ENCODE measurements around the gene CCDC50. TPM values are rescaled to one million over a fixed set of nuclear protein-coding genes. Genes with fewer than 3 reads are reported as not detected.

Gene CCDC50
- total RNA-seq, 1 experiment from 2014 or later = 47.8 TPM

GRCh38 chr3:191340966-191341365, 11.8 kb downstream of the CCDC50 start:
- H3K4me2 ChIP-seq (ENCODE audit: low read length) = no peak overlapping the region
- ChIA-PET RAD21 (ENCODE audit: low non-redundant PET in 1 of 2, low total read pairs in 2 of 2, uncharacterized antibody in 2 of 2, unreplicated experiment in 2 of 2) (no interaction called here), CTCF (no interaction called here), POLR2A (interaction anchor here (1.6 kb wide), 1 partner anchor 12 kb away, joined by 3 read pairs; the partner anchor contains the start of gene CCDC50)
- H3K27me3 ChIP-seq (ENCODE audit: insufficient read depth, low read length) = no peaks in the 10 kb centered on the region
- peaks cover 18 to 43% of the 10 kb centered on the region in 2 experiments for H3K4me1 ChIP-seq (ENCODE audit: control insufficient read depth in 1 of 2, insufficient read depth in 2 of 2, low read length in 2 of 2)
- no peak overlapping the region for H2AFZ ChIP-seq (ENCODE audit: low read depth, low read length, poor library complexity, severe bottlenecking)
- peaks cover 99% of the 10 kb centered on the region for H3K79me2 ChIP-seq (ENCODE audit: insufficient read depth, low read length)
- H3K9me2 ChIP-seq (ENCODE audit: insufficient read depth) = no peaks in the 10 kb centered on the region
- H4K20me1 ChIP-seq (ENCODE audit: insufficient read depth) = no peaks in the 10 kb centered on the region; the same call in 1 of the 2 replicates
- ATAC-seq = no peak
- BruUV-seq (replicated peaks) = no TSS peak
- no peak for DNase-seq (ENCODE audit: low read depth, low spot score)
- no peaks in the 10 kb centered on the region; a peak in 1 of 4 replicates for H3K36me3 ChIP-seq (ENCODE audit: control insufficient read depth in 1 of 2, insufficient read depth in 2 of 2, low read length in 2 of 2)
- no peak overlapping the region for H3K27ac ChIP-seq (ENCODE audit: low read depth, low read length)
- no peak overlapping the region for H3K4me3 ChIP-seq (replicated peaks in 1 of 2; ENCODE audit: low read depth in 1 of 2, low read length in 2 of 2)
- no peak overlapping the region for H3K9ac ChIP-seq (ENCODE audit: low read length)
- no peak for TF ChIP-seq TCF7L2 (IDR thresholded peaks at IDR 0.05; ENCODE audit: borderline replicate concordance, extremely low read depth, insufficient read depth, insufficient read length)
- no peak for TF ChIP-seq POLR2A (IDR thresholded peaks at IDR 0.05; ENCODE audit: borderline replicate concordance, extremely low read depth, insufficient read depth, insufficient read length)
- TF ChIP-seq ELF1 (IDR thresholded peaks at IDR 0.05; ENCODE audit: borderline replicate concordance, low read depth) = no peak
- TF ChIP-seq EGR1 (IDR thresholded peaks at IDR 0.05; ENCODE audit: low read depth) = no peak
- TF ChIP-seq SIN3A (IDR thresholded peaks at IDR 0.05; ENCODE audit: low read depth) = no peak
- no peak for TF ChIP-seq ZBTB33 (IDR thresholded peaks at IDR 0.05; ENCODE audit: extremely low read depth, insufficient replicate concordance, low read length)
- no peak for TF ChIP-seq JUND (IDR thresholded peaks at IDR 0.05)
- TF ChIP-seq CEBPB (IDR thresholded peaks at IDR 0.05; ENCODE audit: low read depth) = no peak
- TF ChIP-seq, protein P1, sequence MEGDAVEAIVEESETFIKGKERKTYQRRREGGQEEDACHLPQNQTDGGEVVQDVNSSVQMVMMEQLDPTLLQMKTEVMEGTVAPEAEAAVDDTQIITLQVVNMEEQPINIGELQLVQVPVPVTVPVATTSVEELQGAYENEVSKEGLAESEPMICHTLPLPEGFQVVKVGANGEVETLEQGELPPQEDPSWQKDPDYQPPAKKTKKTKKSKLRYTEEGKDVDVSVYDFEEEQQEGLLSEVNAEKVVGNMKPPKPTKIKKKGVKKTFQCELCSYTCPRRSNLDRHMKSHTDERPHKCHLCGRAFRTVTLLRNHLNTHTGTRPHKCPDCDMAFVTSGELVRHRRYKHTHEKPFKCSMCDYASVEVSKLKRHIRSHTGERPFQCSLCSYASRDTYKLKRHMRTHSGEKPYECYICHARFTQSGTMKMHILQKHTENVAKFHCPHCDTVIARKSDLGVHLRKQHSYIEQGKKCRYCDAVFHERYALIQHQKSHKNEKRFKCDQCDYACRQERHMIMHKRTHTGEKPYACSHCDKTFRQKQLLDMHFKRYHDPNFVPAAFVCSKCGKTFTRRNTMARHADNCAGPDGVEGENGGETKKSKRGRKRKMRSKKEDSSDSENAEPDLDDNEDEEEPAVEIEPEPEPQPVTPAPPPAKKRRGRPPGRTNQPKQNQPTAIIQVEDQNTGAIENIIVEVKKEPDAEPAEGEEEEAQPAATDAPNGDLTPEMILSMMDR (IDR thresholded peaks at IDR 0.05 in 2 of 3, conservative IDR thresholded peaks at IDR 0.05 in 1 of 3; ENCODE audit: borderline replicate concordance in 1 of 3, insufficient read depth in 1 of 3, low read depth in 2 of 3, low read length in 2 of 3) = no peak
- TF ChIP-seq, protein P2, sequence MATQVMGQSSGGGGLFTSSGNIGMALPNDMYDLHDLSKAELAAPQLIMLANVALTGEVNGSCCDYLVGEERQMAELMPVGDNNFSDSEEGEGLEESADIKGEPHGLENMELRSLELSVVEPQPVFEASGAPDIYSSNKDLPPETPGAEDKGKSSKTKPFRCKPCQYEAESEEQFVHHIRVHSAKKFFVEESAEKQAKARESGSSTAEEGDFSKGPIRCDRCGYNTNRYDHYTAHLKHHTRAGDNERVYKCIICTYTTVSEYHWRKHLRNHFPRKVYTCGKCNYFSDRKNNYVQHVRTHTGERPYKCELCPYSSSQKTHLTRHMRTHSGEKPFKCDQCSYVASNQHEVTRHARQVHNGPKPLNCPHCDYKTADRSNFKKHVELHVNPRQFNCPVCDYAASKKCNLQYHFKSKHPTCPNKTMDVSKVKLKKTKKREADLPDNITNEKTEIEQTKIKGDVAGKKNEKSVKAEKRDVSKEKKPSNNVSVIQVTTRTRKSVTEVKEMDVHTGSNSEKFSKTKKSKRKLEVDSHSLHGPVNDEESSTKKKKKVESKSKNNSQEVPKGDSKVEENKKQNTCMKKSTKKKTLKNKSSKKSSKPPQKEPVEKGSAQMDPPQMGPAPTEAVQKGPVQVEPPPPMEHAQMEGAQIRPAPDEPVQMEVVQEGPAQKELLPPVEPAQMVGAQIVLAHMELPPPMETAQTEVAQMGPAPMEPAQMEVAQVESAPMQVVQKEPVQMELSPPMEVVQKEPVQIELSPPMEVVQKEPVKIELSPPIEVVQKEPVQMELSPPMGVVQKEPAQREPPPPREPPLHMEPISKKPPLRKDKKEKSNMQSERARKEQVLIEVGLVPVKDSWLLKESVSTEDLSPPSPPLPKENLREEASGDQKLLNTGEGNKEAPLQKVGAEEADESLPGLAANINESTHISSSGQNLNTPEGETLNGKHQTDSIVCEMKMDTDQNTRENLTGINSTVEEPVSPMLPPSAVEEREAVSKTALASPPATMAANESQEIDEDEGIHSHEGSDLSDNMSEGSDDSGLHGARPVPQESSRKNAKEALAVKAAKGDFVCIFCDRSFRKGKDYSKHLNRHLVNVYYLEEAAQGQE (IDR thresholded peaks at IDR 0.05; ENCODE audit: low read depth) = no peak
- TF ChIP-seq SRF (IDR thresholded peaks at IDR 0.05; ENCODE audit: low read depth) = no peak
- TF ChIP-seq RAD21 (IDR thresholded peaks at IDR 0.05; ENCODE audit: low read depth) = no peak
- no peak for TF ChIP-seq CBX3 (IDR thresholded peaks at IDR 0.05; ENCODE audit: low read depth)
- TF ChIP-seq POLR2AphosphoS5 (IDR thresholded peaks at IDR 0.05; ENCODE audit: low read depth, low read length) = no peak
- TF ChIP-seq MAX (IDR thresholded peaks at IDR 0.05) = no peak
- TF ChIP-seq EZH2phosphoT487 (IDR thresholded peaks at IDR 0.05; ENCODE audit: borderline replicate concordance) = no peak
- no peak for TF ChIP-seq ZNF274 (IDR thresholded peaks at IDR 0.05; ENCODE audit: low read depth, low read length)
- no peak for TF ChIP-seq FOSL1 (IDR thresholded peaks at IDR 0.05; ENCODE audit: low read depth)
- intact Hi-C loops (cut with micrococcal nuclease) = no loop called here
- H3K9me3 ChIP-seq (ENCODE audit: control insufficient read depth in 1 of 2, insufficient read depth in 1 of 2, low read depth in 1 of 2, low read length in 2 of 2) = no peaks in the 10 kb centered on the region

Data from HCT116 (cell line).